Neural progenitor cell (in vitro differentiated cells): ENCODE measurements around the gene KAZN. TPM values are rescaled to one million over a fixed set of nuclear protein-coding genes. Genes with fewer than 3 reads are reported as not detected.

ENCODE experiments used
- DNase-seq: peaks from one replicate; pipeline ENCODE4 v3.0.0-alpha.2; 2016; ENCODE audit warnings: low spot score
- H2AFZ ChIP-seq: fragments of 200-600 bp; sonication (generic); replicated peaks from 2 replicates; pipeline ENCODE4 v1.6.1; 2016; ENCODE audit warnings: antibody characterized with exemption
- H3F3A ChIP-seq: fragments of 200-600 bp; sonication (generic); 2 replicates; pipeline ENCODE4 v1.6.1; 2016; ENCODE audit warnings: antibody characterized with exemption, low read depth
- H3K27ac ChIP-seq: fragments of 200-600 bp; sonication (generic); 2 replicates; pipeline ENCODE4 v1.5.1; 2016; ENCODE audit warnings: mild to moderate bottlenecking
- H3K27me3 ChIP-seq: fragments of 200-600 bp; sonication (generic); 2 replicates; pipeline ENCODE4 v1.6.1; 2016; ENCODE audit warnings: mild to moderate bottlenecking, moderate library complexity
- H3K36me3 ChIP-seq: fragments of 200-600 bp; sonication (generic); 2 replicates; pipeline ENCODE4 v1.5.1; 2016
- H3K4me1 ChIP-seq: fragments of 200-600 bp; sonication (generic); 2 replicates; pipeline ENCODE4 v1.6.1; 2016; ENCODE audit warnings: mixed run types
- H3K4me2 ChIP-seq: fragments of 200-600 bp; sonication (generic); 2 replicates; pipeline ENCODE4 v1.6.1; 2016
- H3K4me3 ChIP-seq: fragments of 200-600 bp; sonication (generic); 2 replicates; pipeline ENCODE4 v1.5.1; 2016
- H3K79me2 ChIP-seq: fragments of 200-600 bp; sonication (generic); 2 replicates; pipeline ENCODE4 v1.6.1; 2016; ENCODE audit warnings: low read depth
- H3K9ac ChIP-seq: fragments of 200-600 bp; sonication (generic); 2 replicates; pipeline ENCODE4 v1.6.1; 2016
- H3K9me3 ChIP-seq: fragments of 200-600 bp; sonication (generic); 2 replicates; pipeline ENCODE4 v1.5.1; 2016; ENCODE audit warnings: low read depth
- H4K20me1 ChIP-seq: fragments of 200-600 bp; sonication (generic); 2 replicates; pipeline ENCODE4 v1.6.1; 2016; ENCODE audit warnings: low read depth
- H3K27ac Mint-ChIP-seq: 3 replicates; pipeline ENCODE4 v1.8.0; 2021; ENCODE audit warnings: mixed read lengths
- H3K27me3 Mint-ChIP-seq: 2 replicates; pipeline ENCODE4 v1.8.0; 2022; ENCODE audit warnings: low read depth, mild to moderate bottlenecking, inconsistent platforms, moderate library complexity, mixed read lengths; ENCODE audit not compliant: insufficient read depth
- H3K36me3 Mint-ChIP-seq: 3 replicates; pipeline ENCODE4 v1.8.0; 2021; ENCODE audit warnings: mixed read lengths
- H3K4me1 Mint-ChIP-seq: 3 replicates; pipeline ENCODE4 v1.8.0; 2021; ENCODE audit warnings: mixed read lengths
- H3K4me3 Mint-ChIP-seq: 3 replicates; pipeline ENCODE4 v1.8.0; 2021; ENCODE audit warnings: mild to moderate bottlenecking, moderate library complexity, mixed read lengths
- H3K9me3 Mint-ChIP-seq: 3 replicates; pipeline ENCODE4 v1.8.0; 2020; ENCODE audit warnings: mixed read lengths
- EZH2 ChIP-seq: fragments of 200-600 bp; sonication (generic); IDR thresholded peaks from 2 replicates; pipeline ENCODE4 v1.6.1; 2017; ENCODE audit warnings: antibody characterized with exemption, mild to moderate bottlenecking, moderate library complexity
- EZH2phosphoT487 ChIP-seq: fragments of 200-600 bp; sonication (generic); IDR thresholded peaks from 2 replicates; pipeline ENCODE4 v1.6.1; 2017; ENCODE audit warnings: antibody characterized with exemption
- total RNA-seq: library from RNA; depleted of rRNA; stranded (reverse); fragments of >200 nt; gene quantifications from 2 replicates; pipeline ENCODE4 v1.2.3, GENCODE V29; 2015; ENCODE audit warnings: low replicate concordance
- TF ChIP-seq, protein P1 (sequence below): fragments of 200-600 bp; sonication (generic); IDR thresholded peaks from 2 replicates; pipeline ENCODE4 v1.5.1; 2017; ENCODE audit warnings: antibody characterized with exemption, mild to moderate bottlenecking

Gene KAZN
- total RNA-seq, 1 donor from 2014 or later = 6.1 TPM

DNA sequence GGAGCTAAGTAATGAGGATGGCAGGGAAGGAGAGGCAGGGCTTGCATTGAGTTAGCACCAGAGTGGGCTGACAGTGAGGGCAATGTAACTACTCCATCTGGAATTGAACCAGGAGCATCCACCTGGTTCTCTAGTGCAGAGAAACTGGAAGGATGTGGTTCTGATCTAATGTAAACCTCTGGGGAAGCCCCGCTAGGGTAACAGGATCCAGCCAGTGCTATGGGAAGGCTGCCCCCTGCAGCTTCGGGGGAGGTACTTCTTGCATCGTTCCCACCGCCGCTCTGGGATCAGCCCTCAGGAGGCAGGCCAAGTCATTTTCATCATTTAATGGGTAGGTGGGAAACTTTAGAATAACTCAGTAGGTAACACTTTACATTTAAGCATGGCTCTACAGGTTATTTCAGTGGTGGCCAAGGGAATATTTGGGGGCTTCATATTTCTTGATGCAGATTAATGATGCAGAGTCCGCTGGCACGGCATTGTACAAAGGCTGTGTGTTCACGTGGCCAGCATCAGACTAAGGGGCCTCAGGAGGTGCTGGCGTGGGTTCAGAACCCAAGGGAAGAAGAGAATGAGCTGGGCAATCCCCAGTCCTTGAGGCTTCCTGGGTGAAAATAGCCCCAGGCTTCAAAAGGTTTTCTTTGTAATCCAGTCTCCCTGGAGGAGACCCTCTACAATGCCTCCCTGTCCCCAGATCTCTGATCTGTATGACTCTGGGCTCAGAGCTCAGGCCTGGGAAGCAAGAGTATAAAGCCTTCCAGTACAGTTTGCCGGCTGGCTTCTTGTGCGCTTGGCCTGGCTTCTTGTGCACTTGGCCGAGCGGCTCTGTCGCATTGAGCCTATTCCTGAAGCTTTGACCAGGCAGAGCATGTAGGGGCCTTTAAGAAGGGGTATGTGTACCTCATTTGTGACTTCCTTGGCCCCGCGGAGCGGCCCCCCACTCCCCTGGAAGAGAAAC, 26.4 kb upstream of the KAZN start:
- Histone ChIP-seq H2AFZ (peak overlapping the region; percentile 88), H3K79me2 (no peaks in the 10 kb centered on the region), H3F3A (no peaks in the 10 kb centered on the region), H3K9me3 (no peaks in the 10 kb centered on the region), H4K20me1 (no peaks in the 10 kb centered on the region), H3K4me1 (peaks cover 10% of the 10 kb centered on the region), H3K4me2 (no peak overlapping the region), H3K4me3 (no peak overlapping the region), H3K27ac (no peak overlapping the region), H3K27me3 (no peaks in the 10 kb centered on the region), H3K36me3 (no peaks in the 10 kb centered on the region), H3K9ac (no peak overlapping the region)
- no peaks in the 10 kb centered on the region for H3K36me3 Mint-ChIP-seq
- H3K9me3 Mint-ChIP-seq = peaks cover 22% of the 10 kb centered on the region
- H3K4me1 Mint-ChIP-seq = peaks cover 15% of the 10 kb centered on the region
- H3K4me3 Mint-ChIP-seq = no peak overlapping the region
- TF ChIP-seq, protein P1, sequence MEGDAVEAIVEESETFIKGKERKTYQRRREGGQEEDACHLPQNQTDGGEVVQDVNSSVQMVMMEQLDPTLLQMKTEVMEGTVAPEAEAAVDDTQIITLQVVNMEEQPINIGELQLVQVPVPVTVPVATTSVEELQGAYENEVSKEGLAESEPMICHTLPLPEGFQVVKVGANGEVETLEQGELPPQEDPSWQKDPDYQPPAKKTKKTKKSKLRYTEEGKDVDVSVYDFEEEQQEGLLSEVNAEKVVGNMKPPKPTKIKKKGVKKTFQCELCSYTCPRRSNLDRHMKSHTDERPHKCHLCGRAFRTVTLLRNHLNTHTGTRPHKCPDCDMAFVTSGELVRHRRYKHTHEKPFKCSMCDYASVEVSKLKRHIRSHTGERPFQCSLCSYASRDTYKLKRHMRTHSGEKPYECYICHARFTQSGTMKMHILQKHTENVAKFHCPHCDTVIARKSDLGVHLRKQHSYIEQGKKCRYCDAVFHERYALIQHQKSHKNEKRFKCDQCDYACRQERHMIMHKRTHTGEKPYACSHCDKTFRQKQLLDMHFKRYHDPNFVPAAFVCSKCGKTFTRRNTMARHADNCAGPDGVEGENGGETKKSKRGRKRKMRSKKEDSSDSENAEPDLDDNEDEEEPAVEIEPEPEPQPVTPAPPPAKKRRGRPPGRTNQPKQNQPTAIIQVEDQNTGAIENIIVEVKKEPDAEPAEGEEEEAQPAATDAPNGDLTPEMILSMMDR = peak; percentile 63
- TF ChIP-seq EZH2phosphoT487 (no peak), EZH2 (no peak)
- H3K27me3 Mint-ChIP-seq = peaks cover 6% of the 10 kb centered on the region
- peak; percentile 74 for DNase-seq
- peak overlapping the region; percentile 24 for H3K27ac Mint-ChIP-seq

DNA sequence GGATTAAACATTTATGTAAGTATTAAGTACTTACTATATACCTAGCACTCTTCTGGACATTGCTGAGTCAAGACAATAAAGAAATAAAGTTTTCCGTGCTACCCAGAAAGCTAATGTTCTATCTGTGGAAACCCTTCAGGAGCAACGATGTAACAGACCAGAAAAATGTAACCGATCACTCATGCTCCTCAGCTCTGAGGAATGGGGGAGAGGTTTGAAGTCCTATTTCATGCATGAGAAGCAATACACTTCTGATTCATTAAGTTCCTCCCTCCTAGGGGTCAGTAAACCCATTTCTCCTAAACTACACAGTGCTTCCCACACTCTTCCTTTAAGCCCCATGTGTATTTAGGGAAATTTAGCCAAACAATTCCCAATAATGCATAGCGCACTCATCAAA, 25.6 kb upstream of the KAZN start:
- no peak for DNase-seq
- Mint-ChIP-seq H3K9me3 (peaks cover 19% of the 10 kb centered on the region), H3K27me3 (peaks cover 6% of the 10 kb centered on the region), H3K4me1 (peaks cover 15% of the 10 kb centered on the region), H3K4me3 (no peak overlapping the region), H3K27ac (peak overlapping the region; percentile 35), H3K36me3 (no peaks in the 10 kb centered on the region)
- Histone ChIP-seq H3K79me2 (no peaks in the 10 kb centered on the region), H2AFZ (no peak overlapping the region), H4K20me1 (no peaks in the 10 kb centered on the region), H3K4me2 (no peak overlapping the region), H3K36me3 (no peaks in the 10 kb centered on the region), H3K27me3 (no peaks in the 10 kb centered on the region), H3K4me3 (no peak overlapping the region), H3K9me3 (no peaks in the 10 kb centered on the region), H3K9ac (no peak overlapping the region), H3K4me1 (peaks cover 10% of the 10 kb centered on the region), H3F3A (no peaks in the 10 kb centered on the region), H3K27ac (no peak overlapping the region)
- TF ChIP-seq EZH2 = no peak
- no peak for TF ChIP-seq EZH2phosphoT487
- TF ChIP-seq, protein P1 = no peak

DNA sequence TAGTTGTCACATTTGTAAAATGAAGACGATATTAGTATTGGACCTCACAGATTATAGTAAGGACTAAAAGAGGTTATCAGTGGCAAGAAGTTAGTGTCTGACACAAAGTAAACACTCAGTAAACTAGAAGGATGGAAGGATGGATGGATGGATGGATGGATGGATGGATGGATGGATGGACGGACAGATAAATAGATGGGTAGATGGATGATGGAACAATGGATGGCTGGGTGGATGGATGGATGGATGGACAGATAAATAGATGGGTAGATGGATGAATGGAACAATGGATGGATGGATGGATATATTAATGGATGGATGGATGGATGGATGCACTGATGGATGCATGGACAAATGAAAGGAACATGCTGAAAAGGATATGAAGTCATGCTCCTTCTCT, 22.3 kb upstream of the KAZN start:
- H3K27me3 Mint-ChIP-seq = peaks cover 6% of the 10 kb centered on the region
- DNase-seq = no peak
- Histone ChIP-seq H3K79me2 (no peaks in the 10 kb centered on the region), H3K4me3 (no peak overlapping the region), H3K4me1 (peaks cover 10% of the 10 kb centered on the region), H4K20me1 (no peaks in the 10 kb centered on the region), H3K27ac (no peak overlapping the region), H3K9me3 (no peaks in the 10 kb centered on the region), H2AFZ (no peak overlapping the region), H3K9ac (no peak overlapping the region), H3F3A (no peaks in the 10 kb centered on the region), H3K27me3 (no peaks in the 10 kb centered on the region), H3K4me2 (no peak overlapping the region), H3K36me3 (no peaks in the 10 kb centered on the region)
- H3K9me3 Mint-ChIP-seq = peaks cover 14% of the 10 kb centered on the region
- H3K36me3 Mint-ChIP-seq = no peaks in the 10 kb centered on the region
- H3K4me3 Mint-ChIP-seq = no peak overlapping the region
- no peak overlapping the region for H3K27ac Mint-ChIP-seq
- TF ChIP-seq EZH2 (no peak), EZH2phosphoT487 (no peak)
- TF ChIP-seq, protein P1 = no peak
- peaks cover 15% of the 10 kb centered on the region for H3K4me1 Mint-ChIP-seq
